Right ventricle myocardium inferior (tissue), 1 donor: ENCODE results near the gene ACAD9. TPM values are rescaled to one million over a fixed set of nuclear protein-coding genes. Genes with fewer than 3 reads are reported as not detected.
"Not testable (repeated sequence)": the region's sequence is repeated elsewhere in the genome, so short reads cannot be mapped to it uniquely, and the experiment has no call there.

Source experiments
- ATAC-seq: fragments of 200-7000 bp; cut with Tn5 transposase; one replicate; pipeline ENCODE4 v1.9.1; 2020; ENCODE audit warnings: mild to moderate bottlenecking, moderate library complexity
- DNase-seq: peaks from one replicate; pipeline ENCODE4 v3.0.0; 2021; ENCODE audit errors: missing footprints
- intact Hi-C: fragments of 100-400 bp; cut with DNase I; formaldehyde crosslinking; loops from one replicate; pipeline ENCODE4 v1.11.0; 2022
- long read RNA-seq: library from polyadenylated mRNA; unstranded; transcript quantifications from one replicate; pipeline ENCODE4 v2.0.0, GENCODE V29; 2021
- total RNA-seq: library from RNA; stranded (reverse); fragmentation: NEBNext Ultra II Directional; extraction: Animal tissue kit (Norgen Biotek cat#: 25700); gene quantifications from one replicate; pipeline ENCODE4 v1.2.1, GENCODE V29; 2021
- donor health status: DM: no; HTN: yes; CAD: no; lungs with severe emphysema.

The ACAD9 gene
- 42.0 TPM for total RNA-seq
- long read RNA-seq, transcript ACAD9-201 (18 exons, 2,454 nt), result major isoform, 37 of 46 reads
- long read RNA-seq, partial matches to known transcripts, result 3 of 46 reads
- long read RNA-seq, other reads (novel, unspliced or antisense), result 4 of 46 reads

DNA sequence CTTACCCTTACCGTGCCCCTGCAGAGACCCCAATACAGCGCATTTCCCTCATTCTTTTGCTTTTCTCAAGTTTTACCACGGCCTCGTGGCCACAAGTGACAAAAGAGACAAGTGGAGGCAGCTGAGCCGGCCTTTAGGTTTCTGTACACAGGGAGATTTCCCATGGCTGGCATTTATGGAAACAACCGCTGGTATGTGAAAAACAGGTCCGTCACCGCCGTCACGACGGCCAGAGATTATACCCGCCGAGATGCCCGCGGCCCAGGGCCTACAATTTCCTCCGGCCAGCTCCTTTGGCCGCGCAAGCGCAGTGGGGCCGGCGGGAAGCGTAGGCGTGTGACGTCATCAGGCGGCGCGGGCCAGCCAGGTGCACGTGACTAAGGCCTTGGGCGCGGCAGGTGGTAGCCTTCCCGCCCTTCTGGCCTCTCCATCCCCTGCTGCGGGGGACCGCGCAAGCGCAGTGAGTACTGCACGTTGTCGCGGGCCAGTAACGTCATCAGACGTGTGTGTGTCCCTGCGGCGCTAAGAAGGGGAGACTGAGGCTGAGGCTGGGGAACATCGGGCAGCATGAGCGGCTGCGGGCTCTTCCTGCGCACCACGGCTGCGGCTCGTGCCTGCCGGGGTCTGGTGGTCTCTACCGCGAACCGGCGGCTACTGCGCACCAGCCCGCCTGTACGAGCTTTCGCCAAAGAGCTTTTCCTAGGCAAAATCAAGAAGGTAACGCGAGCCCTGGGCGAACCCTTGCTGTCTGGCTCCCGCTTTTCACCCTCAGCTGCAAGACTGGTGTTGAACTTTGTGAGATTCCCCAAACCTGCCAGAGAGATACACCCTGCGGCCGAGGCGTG is at the start of gene ACAD9:
Gene ACAD9, plus strand, starts transcription at position 496 of the 845 bp plus-strand sequence. Its CDS starts 72 bp downstream, at position 568.
- DNase-seq (peak; percentile 98), ATAC-seq (peak; percentile 98)
- intact Hi-C loops, result loop anchor here (5.0 kb wide), 1 partner anchor 38 kb away; no protein-coding TSS in a partner anchor

DNA sequence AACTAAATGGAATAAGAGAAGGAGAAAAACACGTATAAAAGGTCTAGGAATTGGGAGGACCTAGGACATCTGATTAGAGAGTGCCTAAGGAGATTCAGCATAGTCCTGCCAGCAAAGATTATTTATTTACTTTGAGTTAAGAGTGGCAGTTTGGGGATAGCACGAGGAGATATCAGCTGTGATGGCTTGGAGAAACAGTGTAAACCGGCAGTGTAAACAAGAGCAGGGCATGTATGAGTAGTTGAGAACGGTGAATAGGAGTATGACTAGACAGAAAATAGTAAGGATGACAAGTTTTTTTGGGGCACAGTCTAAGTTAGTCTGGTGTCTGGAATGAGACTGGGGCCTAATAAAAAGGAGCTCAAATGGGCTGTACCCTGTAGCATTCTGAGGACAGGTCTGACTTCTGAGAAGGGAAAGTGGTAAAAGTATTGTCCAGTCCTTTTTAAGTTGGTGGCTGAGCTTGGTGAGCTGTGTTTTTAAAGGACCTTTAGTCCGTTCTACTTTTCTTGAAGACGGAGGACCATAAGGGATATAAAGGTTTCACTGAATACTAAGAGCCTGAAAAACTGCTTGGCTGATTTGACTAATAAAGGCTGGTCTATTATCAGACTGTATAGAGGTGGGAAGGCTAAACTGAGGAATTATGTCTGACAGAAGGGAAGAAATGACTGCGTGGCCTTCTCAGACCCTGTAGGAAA is 49.3 kb upstream of the ACAD9 start:
- intact Hi-C loops, ATAC-seq: not testable (repeated sequence)

DNA sequence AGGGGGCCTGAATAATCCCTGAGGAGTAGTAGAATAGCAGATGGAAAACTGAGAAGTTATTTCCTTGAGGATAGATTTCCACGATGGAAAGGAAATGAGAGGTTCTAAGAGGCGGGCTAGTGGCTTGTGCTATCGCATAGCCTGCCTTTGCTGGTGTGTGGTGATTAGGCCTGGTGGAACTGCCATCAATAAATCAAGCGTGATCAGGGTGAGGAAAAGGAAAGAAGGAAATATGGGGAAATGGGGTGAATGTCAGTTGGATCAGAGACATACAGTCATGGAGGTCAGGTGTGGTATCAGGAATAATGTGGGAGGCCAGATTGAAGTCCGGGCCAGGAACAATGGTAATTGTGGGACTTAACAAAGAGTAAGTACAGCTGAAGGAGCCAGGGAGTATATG is 48.7 kb upstream of the ACAD9 start:
- ATAC-seq, intact Hi-C loops, DNase-seq: not testable (repeated sequence)

More for the DNA sequence above, 49.3 kb upstream of the ACAD9 start:
- DNase-seq, result not testable (repeated sequence)

DNA sequence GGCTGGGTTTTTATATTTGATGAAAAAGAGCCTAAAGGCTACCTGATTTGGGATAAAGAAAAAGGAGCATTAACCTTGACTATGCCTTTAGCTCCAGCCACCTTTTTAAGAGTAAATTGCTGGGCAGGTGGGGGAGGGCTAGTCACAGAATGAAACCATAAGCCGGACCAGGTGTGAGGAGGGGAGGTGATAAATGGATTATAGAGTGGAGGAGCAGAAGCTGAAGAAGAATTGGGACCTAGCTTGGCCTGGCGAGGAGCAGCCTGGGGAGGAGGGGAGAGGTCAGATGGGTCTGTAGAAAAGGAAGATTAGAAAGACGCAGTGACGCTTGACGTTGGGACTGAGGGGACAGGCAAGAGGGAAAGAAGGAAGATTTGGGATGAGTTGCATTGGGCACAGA is 46.4 kb upstream of the ACAD9 start:
- DNase-seq, ATAC-seq, intact Hi-C loops: not testable (repeated sequence)

DNA sequence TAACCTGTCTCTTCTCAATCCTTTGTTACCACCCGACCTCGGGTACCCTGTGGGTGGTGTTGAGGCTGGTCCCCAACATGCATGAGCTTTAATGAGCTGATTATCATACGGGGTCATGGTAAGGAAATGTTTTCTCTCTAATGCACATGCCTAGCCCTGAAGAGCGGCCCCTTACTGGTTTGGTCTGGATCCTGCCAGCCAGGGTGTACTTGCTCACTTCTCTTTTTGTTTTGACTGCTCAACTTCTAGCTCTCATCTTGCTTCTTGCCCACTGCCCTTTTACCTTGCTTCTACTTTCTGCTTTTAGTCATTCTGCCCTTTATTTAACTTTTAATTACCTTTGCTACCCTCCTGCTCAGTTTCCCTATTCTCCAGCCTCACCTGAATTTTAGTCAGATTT is 44.3 kb upstream of the ACAD9 start:
- intact Hi-C loops, result no loop called here
- DNase-seq, result no peak
- no peak for ATAC-seq

DNA sequence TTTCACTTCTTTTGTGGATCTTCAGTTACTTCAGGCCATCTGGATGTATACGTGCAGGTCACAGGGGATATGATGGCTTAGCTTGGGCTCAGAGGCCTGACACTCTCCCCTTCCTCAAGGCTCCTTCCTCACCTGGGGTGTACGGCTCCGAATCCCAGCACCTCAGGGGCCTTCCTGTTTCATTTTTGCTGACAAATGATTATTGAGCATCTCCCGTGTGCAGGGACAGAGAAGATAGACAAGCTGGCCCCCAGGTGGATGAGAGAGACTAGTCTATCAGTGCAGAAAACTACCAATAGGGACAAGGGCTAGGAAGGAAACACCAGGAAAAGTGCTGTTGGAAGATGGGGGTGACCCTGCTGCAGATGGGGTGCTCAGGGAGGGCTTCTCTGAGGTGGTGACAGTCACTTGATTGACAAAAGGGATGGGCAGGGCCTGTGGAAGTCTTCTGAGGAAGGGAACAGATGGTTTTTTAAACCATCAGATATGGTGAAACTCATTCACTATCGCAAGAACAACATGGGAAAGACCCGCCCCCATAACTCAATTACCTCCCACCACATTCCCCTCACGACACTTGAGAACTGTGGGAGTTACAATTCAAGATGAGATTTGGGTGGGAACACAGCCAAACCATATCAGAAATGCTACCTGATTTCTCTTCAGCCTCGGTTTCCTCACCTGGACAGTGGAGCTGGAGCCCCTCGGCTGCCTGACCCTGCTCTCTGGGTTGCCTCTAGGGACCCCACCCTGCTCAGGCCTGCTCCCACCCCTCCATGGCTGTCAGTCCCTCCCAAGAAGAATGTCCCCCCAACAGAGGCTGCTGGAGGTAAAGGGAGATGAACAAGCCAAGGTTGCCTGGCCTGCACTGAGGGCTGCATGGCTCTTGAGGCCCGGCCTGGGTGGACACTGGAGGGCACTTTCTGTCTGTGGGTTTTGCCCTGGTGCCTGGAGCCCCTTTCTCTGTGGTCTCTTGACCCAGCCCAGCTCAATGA is 37.2 kb upstream of the ACAD9 start:
- intact Hi-C loops, result no loop called here
- no peak for ATAC-seq

DNA sequence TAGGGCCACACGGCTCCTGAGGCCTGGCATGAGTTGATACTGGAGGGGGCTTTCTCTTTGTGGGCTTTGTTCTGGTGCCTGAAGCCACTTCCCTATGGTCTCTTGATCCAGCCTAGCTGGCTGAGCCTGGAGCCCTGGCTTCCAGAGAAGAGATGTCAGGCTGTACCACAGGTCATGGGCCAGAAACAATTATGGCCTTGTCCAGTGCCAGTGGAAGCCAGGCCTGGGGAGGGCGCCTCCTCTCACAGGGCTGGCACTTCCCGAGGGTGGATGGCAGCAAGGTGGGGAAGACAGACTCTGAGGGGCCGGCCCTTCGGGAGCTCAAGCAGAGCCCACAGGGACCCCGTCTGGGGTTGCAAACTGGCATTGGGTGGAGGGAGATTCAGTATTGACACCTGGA is 34.9 kb upstream of the ACAD9 start:
- DNase-seq, result no peak
- intact Hi-C loops, result no loop called here
- no peak for ATAC-seq

More for the DNA sequence above, 37.2 kb upstream of the ACAD9 start:
- no peak for DNase-seq

DNA sequence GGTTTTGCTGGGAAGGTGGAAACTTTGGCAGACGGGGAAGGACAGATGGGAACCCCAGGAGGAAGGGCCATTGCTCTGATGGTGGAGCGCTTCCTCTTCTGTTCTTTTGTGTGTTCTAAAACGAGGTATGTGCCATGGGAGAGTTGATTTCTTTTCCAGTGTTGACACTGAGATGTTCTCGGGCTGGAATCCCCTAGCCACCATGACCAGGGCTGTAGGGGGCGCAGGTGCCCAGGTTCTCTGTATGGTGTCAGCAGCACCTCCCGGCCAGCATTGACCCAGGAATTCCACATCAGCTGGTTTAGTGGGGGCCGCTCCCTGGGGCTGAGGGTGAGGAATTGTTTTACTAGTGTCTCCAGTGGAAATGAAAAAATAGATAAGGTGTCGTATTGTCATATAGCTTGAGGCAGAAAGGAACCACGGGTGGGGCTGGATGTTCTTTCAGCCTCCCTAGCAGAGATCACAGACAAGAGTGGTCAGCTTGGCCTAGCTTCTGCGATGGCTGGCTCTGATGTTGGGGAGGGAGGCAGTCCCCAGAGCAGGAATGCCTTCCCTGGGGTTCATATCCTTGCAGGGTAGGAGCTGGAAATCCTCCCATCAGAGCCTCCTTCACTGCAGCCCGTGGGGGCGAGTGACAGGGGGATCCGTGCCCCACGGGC is 34.2 kb upstream of the ACAD9 start:
- no peak for DNase-seq
- ATAC-seq, result no peak
- intact Hi-C loops, result loop anchor here (1.0 to 5.0 kb wide), 4 partner anchors 43 to 228 kb away; partner anchors contain the start of gene RAB7A

DNA sequence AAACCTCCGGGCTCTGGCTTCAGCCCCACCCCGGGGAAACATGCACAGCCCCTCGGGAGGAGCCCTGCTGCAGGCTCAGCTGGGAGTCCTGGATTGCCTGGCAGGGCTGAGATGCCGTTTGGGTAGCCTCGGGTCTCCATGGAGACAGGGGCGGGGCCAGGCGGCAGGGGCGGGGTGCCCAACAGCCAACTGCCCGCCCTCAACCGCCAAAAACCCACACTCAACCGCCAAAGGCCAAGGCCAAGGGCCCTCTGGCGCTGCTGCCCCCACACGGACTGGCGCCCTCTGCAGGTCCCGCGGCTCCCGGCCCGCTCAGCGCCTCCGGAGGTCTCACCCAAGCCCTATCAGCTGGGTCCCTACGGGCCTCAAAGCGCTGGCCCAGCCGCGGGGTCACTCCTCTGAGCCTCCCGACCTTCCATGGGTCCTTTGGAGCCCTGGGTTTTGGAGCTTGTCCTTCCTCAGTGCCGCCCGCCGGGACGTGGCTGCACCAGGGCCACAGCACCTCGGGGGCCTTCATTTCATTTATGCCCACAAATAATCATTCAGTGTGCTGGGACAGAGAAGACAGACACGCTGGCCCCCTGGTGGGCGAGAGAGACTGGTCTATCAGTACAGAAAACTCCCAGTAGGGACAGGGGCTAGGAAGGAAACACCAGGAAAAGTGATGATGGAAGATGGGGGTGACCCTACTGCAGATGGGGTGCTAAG is 33.5 kb upstream of the ACAD9 start:
- ATAC-seq (peak; percentile 94), DNase-seq (peak; percentile 93)
- intact Hi-C loops, result loop anchor here (1.0 to 5.0 kb wide), 5 partner anchors 44 to 229 kb away; partner anchors contain the start of gene RAB7A

DNA sequence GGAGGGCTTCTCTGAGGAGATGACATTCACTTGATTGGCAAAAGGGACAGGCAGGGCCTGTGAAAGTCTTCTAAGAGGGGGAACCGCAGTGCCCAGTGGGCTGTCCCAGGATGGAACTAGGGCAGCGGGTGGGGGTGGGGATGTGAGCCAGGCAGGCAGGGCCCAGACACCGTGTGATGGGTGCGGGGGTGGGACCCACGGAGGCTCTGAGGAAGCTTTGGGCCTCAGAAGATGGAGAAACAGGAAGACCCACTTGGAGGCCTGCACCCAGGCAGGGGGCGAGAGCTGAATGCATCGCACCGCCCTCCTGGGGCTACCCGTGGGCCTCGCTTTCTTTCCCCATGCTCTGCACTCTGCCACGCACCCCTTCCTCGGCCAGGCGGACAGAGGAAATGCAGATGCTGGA is 32.9 kb upstream of the ACAD9 start:
- intact Hi-C loops, result loop anchor here (2.0 to 5.0 kb wide), 4 partner anchors 44 to 229 kb away; partner anchors contain the start of gene RAB7A
- ATAC-seq (peak; percentile 3), DNase-seq (no peak)

DNA sequence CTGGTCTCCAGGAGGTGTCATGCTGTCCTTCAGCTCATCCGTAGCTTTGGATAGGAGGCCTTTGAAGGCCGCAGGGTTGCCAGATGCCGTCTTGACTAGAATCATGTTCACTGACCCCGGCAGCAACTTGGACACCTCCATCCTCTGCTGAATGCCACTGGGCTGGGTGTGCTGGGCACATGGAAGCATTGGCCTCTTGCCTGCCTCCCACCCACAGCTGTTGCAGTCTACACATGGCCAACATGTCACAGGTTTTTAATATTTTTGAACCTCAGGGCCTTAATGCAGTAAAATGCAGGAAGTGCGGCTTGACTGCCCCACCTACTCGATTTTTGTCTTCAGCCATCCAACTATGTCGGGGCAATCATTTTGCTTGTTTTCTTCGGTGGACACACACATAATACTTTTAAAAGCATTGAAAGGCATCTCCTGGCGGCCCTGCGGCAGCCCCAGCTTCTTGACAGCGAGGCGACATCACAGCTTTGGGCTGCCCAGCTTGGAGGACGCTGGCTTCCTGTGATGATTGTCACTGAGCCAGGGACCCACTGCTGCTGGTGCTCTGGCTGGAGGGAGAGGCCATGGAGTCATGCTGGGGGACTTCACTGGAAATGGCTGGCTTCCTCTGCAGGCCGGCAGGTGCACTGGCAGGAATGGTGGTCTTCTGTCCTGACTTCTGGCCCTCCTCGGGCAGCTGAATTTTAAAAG is 31.6 kb upstream of the ACAD9 start:
- ATAC-seq (no peak), DNase-seq (no peak)
- intact Hi-C loops, result loop anchor here (2.0 to 5.0 kb wide), 4 partner anchors 46 to 231 kb away; partner anchors contain the start of gene RAB7A

DNA sequence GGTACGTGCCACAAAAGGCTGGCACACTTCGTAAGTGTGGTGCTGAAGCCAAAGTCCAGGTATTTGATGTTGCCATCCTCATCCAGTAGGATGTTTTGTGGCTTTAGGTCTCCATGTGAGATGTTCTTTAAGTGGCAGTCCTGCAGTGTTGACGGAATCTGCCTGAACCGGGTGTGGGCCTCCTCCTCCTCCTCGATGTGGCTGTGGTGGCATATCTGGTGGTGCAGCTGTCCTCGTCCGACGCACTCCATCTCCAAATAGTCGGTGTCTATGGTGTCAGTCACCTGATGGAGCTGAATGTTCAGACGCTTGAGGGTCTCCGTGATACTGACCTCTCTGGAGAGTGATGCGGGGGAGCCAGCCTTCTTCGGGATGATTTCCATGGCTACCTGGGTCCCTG is 30.5 kb upstream of the ACAD9 start:
- intact Hi-C loops, result loop anchor here (5.0 kb wide), 3 partner anchors 47 to 232 kb away; partner anchors contain the start of gene RAB7A
- no peak for ATAC-seq
- DNase-seq, result no peak

DNA sequence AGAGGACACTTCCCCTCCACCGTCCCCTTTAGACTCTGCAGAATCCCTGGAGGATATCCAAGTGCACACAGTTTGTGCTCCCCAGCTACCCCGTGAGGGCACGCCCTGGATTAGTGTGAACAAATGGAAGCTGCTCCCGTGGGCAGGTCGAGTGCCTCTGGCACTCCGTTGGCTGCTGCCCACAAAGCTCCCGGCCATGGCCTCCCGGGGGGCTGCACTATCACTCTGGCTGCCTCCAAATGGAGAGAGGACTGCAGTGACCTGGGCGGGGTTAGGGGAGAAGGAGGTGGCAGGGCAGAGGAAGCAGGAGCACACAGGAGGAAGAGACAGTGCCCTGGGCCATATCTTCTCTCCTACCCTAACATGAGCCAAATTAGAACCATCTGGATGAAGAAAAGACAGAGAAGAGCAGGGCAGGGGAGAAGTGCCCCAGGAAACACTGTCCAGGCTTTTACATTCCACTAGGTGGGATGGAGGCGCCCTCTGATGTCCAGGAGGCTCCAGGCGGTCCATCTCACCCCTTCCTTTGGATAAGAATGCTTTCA is 29.4 kb upstream of the ACAD9 start:
- no peak for ATAC-seq
- DNase-seq, result no peak
- intact Hi-C loops, result loop anchor here (5.0 kb wide), 3 partner anchors 48 to 233 kb away; partner anchors contain the start of gene RAB7A

DNA sequence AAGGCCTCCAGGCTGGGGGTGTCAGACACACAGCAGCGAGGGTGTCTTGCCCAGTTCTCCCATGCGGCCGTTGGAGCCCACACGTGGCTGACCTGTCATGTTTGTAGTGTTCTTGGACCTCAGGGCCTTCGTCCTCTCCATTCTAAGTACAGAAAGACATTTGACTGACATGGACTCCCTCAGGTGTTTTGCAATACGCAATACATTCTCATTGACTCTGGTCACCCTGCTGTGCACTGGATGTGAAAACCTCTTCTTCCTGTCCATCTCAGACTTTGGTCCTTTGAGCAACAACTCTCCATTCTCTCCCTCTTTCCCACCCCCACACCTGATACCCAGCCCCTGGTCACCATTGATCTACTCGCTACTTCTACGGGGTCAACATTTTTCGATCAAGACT is 28.9 kb upstream of the ACAD9 start:
- intact Hi-C loops, result no loop called here
- ATAC-seq (no peak), DNase-seq (no peak)

DNA sequence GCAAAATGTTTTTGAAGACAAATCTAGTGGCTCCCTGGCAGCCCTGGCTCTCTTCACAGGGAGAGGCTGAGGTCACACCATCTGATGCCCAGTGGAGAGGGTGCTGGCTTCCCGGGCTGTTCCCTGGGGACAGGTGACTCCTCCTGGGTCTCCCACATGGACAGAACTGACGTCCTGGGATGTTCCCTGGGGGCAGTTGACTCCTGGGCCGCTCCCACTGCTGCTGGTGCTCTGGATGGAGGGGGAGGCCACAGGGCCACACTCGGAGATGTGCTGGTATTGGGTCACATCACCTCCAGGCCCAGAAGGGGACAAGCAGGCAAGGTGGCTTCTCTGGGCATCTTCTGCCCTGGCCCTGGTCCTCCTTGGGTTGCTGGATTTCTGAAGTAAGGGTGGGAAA is 27.8 kb upstream of the ACAD9 start:
- DNase-seq, result no peak
- intact Hi-C loops, result no loop called here
- no peak for ATAC-seq

DNA sequence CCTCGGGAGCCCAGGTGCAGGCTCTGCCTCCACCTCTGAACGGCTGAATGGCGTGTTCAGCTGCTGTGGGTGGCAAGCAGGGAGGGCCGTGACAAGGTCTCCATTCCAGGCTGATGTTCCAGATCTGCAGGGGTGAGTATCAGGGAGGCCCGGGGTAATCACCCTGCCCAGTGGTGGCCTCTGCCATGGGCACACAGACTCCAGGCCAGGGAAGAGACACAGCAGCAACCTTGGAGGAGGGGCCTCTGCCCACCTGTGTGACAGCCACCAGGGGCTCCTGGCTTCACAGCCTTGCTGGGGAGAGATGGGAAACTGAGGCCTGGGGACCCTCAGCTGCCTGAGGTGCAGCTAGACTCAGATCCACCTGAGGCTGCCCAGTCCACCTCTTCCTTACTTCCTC is 25.6 kb upstream of the ACAD9 start:
- no peak for ATAC-seq
- intact Hi-C loops, result no loop called here
- DNase-seq, result no peak
